HFFc6 (cell line): ENCODE data around the gene PNO1. TPM values are rescaled to one million over a fixed set of nuclear protein-coding genes. Genes with fewer than 3 reads are reported as not detected.

Experiments
- DNase-seq: peaks from one replicate; pipeline ENCODE4 v3.0.0-alpha.2; 2018
- H3K27ac Mint-ChIP-seq: 2 replicates; pipeline ENCODE4 v1.8.0; 2020; ENCODE audit warnings: mild to moderate bottlenecking, mixed read lengths
- H3K27me3 Mint-ChIP-seq: 2 replicates; pipeline ENCODE4 v1.8.0; 2021; ENCODE audit warnings: mild to moderate bottlenecking, moderate library complexity, mixed read lengths; ENCODE audit not compliant: insufficient read depth
- H3K36me3 Mint-ChIP-seq: 2 replicates; pipeline ENCODE4 v1.8.0; 2021; ENCODE audit warnings: low read depth, mixed read lengths
- H3K4me1 Mint-ChIP-seq: 2 replicates; pipeline ENCODE4 v1.8.0; 2020; ENCODE audit warnings: low read depth, mixed read lengths
- H3K4me3 Mint-ChIP-seq: 2 replicates; pipeline ENCODE4 v1.8.0; 2020; ENCODE audit warnings: mild to moderate bottlenecking, moderate library complexity, mixed read lengths
- H3K9me3 Mint-ChIP-seq: 2 replicates; pipeline ENCODE4 v1.8.0; 2020; ENCODE audit warnings: mild to moderate bottlenecking, mixed read lengths
- CTCF ChIP-seq: fragments of 200-600 bp; sonication (generic); IDR thresholded peaks from 2 replicates; pipeline ENCODE4 v1.5.0; 2021; ENCODE audit warnings: antibody characterized with exemption, mild to moderate bottlenecking
- total RNA-seq, 6 experiments: library from RNA; stranded (reverse); fragmentation: NEBNext Ultra II Directional; extraction: Animal tissue kit (Norgen Biotek cat#: 25700); gene quantifications; 2 replicates in 1 of 6; 3 replicates in 5 of 6; pipeline ENCODE4 v1.2.3, GENCODE V29; 2021

PNO1 gene
- total RNA-seq, 6 experiments from 2014 or later: 18.3 to 26.0 (median 20.4) TPM

DNA sequence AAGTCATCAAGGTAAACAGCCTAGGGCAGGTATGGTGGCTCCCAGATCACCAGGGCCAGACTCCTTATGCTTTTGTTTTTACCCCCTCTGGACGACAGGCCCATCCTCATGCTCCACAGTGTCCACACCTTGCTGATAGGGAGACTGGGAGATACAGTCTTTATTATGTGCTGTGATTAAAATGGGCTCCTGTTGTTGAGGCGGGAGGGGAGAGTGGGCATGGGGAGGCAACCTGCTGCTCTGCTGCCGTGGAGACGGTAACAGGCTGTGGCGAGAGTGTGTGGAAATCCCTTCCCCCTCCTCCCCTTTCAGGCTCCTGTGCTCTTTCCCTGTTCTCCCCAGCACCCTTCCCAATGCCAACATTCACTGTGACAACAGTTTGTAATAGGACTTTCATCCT, 38.2 kb upstream of the PNO1 start:
- no peak for DNase-seq
- TF ChIP-seq CTCF: no peak
- H3K27me3 Mint-ChIP-seq: peaks cover 15% of the 10 kb centered on the region
- no peak overlapping the region for H3K27ac Mint-ChIP-seq
- H3K9me3 Mint-ChIP-seq: no peaks in the 10 kb centered on the region
- peaks cover 12% of the 10 kb centered on the region for H3K4me1 Mint-ChIP-seq
- H3K36me3 Mint-ChIP-seq: no peaks in the 10 kb centered on the region
- no peak overlapping the region for H3K4me3 Mint-ChIP-seq

DNA sequence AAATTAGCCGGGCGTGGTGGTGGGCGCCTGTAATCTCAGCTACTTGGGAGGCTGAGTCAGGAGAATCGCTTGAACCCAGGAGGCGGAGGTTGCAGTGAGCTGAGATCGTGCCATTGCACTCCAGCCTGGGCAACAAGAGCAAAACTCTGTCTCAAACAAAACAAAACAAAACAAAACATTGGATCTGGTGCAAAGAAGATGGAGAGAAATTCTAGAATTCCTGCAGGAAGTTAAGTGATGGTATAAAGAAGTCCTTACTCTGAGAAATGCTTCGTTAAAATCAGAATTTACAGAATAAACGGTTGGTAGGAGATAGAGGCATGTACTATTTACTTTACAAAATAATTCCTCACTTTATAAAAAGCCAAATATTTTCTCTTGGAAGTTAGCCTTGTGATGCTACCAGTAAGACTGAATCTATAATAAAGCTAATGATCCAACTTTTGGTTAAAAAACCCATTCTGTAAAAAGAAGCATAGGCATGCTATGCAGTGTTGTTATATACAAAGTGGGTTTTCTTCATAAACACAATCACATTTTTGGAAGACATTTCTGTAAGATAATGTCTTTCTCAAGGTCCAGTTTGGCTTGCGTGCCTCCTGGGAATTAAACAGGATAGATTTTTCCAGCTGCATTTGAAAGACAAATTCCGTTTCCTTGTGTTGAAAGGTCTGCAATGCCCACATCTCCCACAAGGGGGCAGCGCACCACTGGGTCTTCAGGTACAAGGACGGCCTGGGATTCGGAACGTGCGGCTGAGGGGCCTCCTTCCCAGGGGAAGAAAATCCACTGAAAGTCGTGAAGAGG, 35.6 kb upstream of the PNO1 start:
- Mint-ChIP-seq H3K4me1 (peaks cover 16% of the 10 kb centered on the region), H3K36me3 (no peaks in the 10 kb centered on the region), H3K9me3 (no peaks in the 10 kb centered on the region), H3K27ac (no peak overlapping the region), H3K4me3 (peak overlapping the region; percentile 62; the same call in 1 of the 2 replicates), H3K27me3 (peaks cover 7% of the 10 kb centered on the region)
- DNase-seq: peak; percentile 66
- TF ChIP-seq CTCF: peak; percentile 99

DNA sequence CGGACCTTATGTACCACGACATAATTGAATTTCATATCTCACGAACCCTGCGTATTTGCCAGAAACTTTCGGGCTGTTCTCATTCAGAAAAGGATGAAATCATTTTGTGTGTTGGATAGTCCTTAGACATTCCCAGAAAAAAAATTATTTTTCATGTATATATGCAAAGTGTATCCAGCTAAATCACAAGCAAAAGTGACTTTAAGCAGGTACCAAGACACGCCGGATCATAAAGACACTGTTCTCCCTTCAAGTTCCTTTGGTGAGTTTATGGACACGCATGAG, 35.1 kb upstream of the PNO1 start:
- Mint-ChIP-seq H3K4me1 (peaks cover 16% of the 10 kb centered on the region), H3K9me3 (no peaks in the 10 kb centered on the region), H3K27ac (no peak overlapping the region), H3K4me3 (peak overlapping the region; percentile 62; the same call in 1 of the 2 replicates), H3K27me3 (peaks cover 7% of the 10 kb centered on the region), H3K36me3 (no peaks in the 10 kb centered on the region)
- DNase-seq: no peak
- peak; percentile 71 for TF ChIP-seq CTCF

DNA sequence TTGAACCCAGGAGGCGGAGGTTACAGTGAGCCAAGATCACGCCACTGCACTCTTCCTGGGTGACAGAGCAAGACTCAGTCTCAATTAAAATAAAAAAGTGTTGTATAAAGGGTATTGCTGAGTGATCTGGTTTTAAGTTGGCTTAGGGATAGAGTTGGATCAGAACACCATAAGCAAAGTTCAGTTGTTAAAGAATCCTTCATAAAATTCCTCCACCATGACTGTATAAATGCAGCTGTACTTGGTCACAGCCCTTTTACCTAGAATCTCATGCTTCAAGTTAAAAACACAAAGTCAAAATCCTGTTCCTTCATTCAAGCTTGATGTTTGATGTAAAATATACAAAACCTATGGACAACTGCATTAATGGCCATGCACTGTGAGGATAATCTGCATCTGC, 33.4 kb upstream of the PNO1 start:
- DNase-seq: peak; percentile 8
- no peak for TF ChIP-seq CTCF
- peaks cover 3% of the 10 kb centered on the region for H3K27me3 Mint-ChIP-seq
- H3K4me3 Mint-ChIP-seq: no peak overlapping the region
- peaks cover 16% of the 10 kb centered on the region for H3K4me1 Mint-ChIP-seq
- H3K27ac Mint-ChIP-seq: no peak overlapping the region; the same call in 1 of the 2 replicates
- no peaks in the 10 kb centered on the region for H3K9me3 Mint-ChIP-seq
- no peaks in the 10 kb centered on the region for H3K36me3 Mint-ChIP-seq

GRCh38 chr2:68125821-68126220, 31.9 kb upstream of the PNO1 start:
- H3K27me3 Mint-ChIP-seq: peaks cover 3% of the 10 kb centered on the region
- TF ChIP-seq CTCF: no peak
- H3K36me3 Mint-ChIP-seq: no peaks in the 10 kb centered on the region
- peaks cover 16% of the 10 kb centered on the region for H3K4me1 Mint-ChIP-seq
- no peak overlapping the region for H3K27ac Mint-ChIP-seq
- no peak overlapping the region for H3K4me3 Mint-ChIP-seq
- DNase-seq: no peak
- H3K9me3 Mint-ChIP-seq: no peaks in the 10 kb centered on the region
